LHCN-M2 (cell line): ENCODE data around the gene GRIN2B. TPM values are rescaled to one million over a fixed set of nuclear protein-coding genes. Genes with fewer than 3 reads are reported as not detected.

ENCODE experiments used
- DNase-seq: peaks from one replicate; pipeline ENCODE4 v3.0.0-alpha.2; 2012; ENCODE audit warnings: low read depth
- polyA plus RNA-seq: library from polyadenylated mRNA; unstranded; fragments of >200 nt; gene quantifications from one replicate; pipeline ENCODE4 v1.2.1, GENCODE V29; 2012; ENCODE audit warnings: missing spikeins
- total RNA-seq: library from RNA; depleted of rRNA; stranded (reverse); fragments of >200 nt; gene quantifications from 2 replicates; pipeline ENCODE4 v1.2.3, GENCODE V29; 2014; rRNA removed

The GRIN2B gene
- not detected in 2 replicates for total RNA-seq
- not detected for polyA plus RNA-seq

- no peak for DNase-seq
These were observed at the start of gene GRIN2B for GRCh38 chr12:13981296-13981962. TSS of gene GRIN2B (minus strand) at chr12:13981602. CDS start at chr12:13866208, 115,394 bp downstream.

- DNase-seq = no peak
These were observed 45.1 kb upstream of the GRIN2B start for GRCh38 chr12:14026537-14026936.

- DNase-seq = no peak
These were observed 43.2 kb upstream of the GRIN2B start for GRCh38 chr12:14024591-14024990.

GRCh38 chr12:14018080-14018479 is 36.7 kb upstream of the GRIN2B start:
- DNase-seq = no peak

- DNase-seq = no peak
These were observed 29.6 kb upstream of the GRIN2B start for GRCh38 chr12:14010989-14011388.

GRCh38 chr12:14007639-14008038 is 26.2 kb upstream of the GRIN2B start:
- DNase-seq = no peak

GRCh38 chr12:13992585-13992984 is 11.2 kb upstream of the GRIN2B start:
- DNase-seq = no peak

GRCh38 chr12:13992106-13992505 is 10.7 kb upstream of the GRIN2B start:
- DNase-seq = no peak

- DNase-seq = no peak
These were observed 4.6 kb upstream of the GRIN2B start for GRCh38 chr12:13986031-13986430.

- DNase-seq = no peak
These were observed 588 bp upstream of the GRIN2B start for GRCh38 chr12:13981990-13982389.

GRCh38 chr12:13980538-13981295 is 685 bp downstream of the GRIN2B start:
- DNase-seq = no peak

GRCh38 chr12:13979772-13980378 is 1.5 kb downstream of the GRIN2B start:
- DNase-seq = no peak

GRCh38 chr12:13978876-13979275 is 2.5 kb downstream of the GRIN2B start:
- DNase-seq = no peak

GRCh38 chr12:13976880-13977279 is 4.5 kb downstream of the GRIN2B start:
- no peak for DNase-seq

- no peak for DNase-seq
These were observed 5.3 kb downstream of the GRIN2B start for GRCh38 chr12:13976028-13976584.

GRCh38 chr12:13973996-13974395 is 7.4 kb downstream of the GRIN2B start:
- no peak for DNase-seq

- no peak for DNase-seq
These were observed 10.6 kb downstream of the GRIN2B start for GRCh38 chr12:13970803-13971202.

- no peak for DNase-seq
These were observed 13.1 kb downstream of the GRIN2B start for GRCh38 chr12:13968281-13968680.

GRCh38 chr12:13964666-13965065 is 16.7 kb downstream of the GRIN2B start:
- DNase-seq = no peak

GRCh38 chr12:13962699-13963098 is 18.7 kb downstream of the GRIN2B start:
- DNase-seq = peak; percentile 0

- no peak for DNase-seq
These were observed 19.4 kb downstream of the GRIN2B start for GRCh38 chr12:13961971-13962370.

GRCh38 chr12:13959131-13959723 is 22.2 kb downstream of the GRIN2B start:
- no peak for DNase-seq
